Testis (tissue), 3 donors: ENCODE data around the gene ADORA1. TPM values are rescaled to one million over a fixed set of nuclear protein-coding genes. Genes with fewer than 3 reads are reported as not detected.

Experiments
- DNase-seq: peaks from one replicate; pipeline ENCODE4 v3.0.0-alpha.2; 2019
- H3K27ac ChIP-seq, 2 donors: fragments of 200-600 bp; sonication (generic); one replicate each; pipeline ENCODE4 v1.5.1; 2019
- H3K27me3 ChIP-seq: fragments of 200-600 bp; sonication (generic); one replicate; pipeline ENCODE4 v1.5.1; 2019
- H3K36me3 ChIP-seq: fragments of 200-600 bp; sonication (generic); one replicate; pipeline ENCODE4 v1.5.1; 2017; ENCODE audit warnings: low read depth; ENCODE audit errors: missing control alignments
- H3K4me1 ChIP-seq: fragments of 200-600 bp; sonication (generic); one replicate; pipeline ENCODE4 v1.5.1; 2019
- H3K4me3 ChIP-seq, 2 donors: fragments of 200-600 bp; sonication (generic); one replicate each; pipeline ENCODE4 v1.5.1; 2017 to 2019
- H3K9me3 ChIP-seq: fragments of 200-600 bp; sonication (generic); one replicate; pipeline ENCODE4 v1.5.1; 2017
- CTCF ChIP-seq, 3 experiments: fragments of 450-650 bp in 2 of 3; fragments of 200-600 bp in 1 of 3; sonication (generic) in 1 of 3; IDR thresholded peaks; one replicate each; pipeline ENCODE4 v1.5.1; 2016 to 2019; ENCODE audit warnings: antibody characterized with exemption in 3 of 3, mild to moderate bottlenecking in 2 of 3, moderate library complexity in 1 of 3
- POLR2A ChIP-seq: fragments of 450-650 bp; IDR thresholded peaks from one replicate; pipeline ENCODE4 v1.6.1; 2017; ENCODE audit warnings: antibody characterized with exemption, mild to moderate bottlenecking, moderate library complexity
- WGBS, 2 donors: methylation state at CpG; one replicate each; pipeline ENCODE4 v1.1.5; 2018; 5-methylcytosine and 5-hydroxymethylcytosine counted together
- intact Hi-C: fragments of 100-400 bp; cut with DNase I; formaldehyde crosslinking; loops from one replicate; pipeline ENCODE4 v1.15.1; 2023; ENCODE audit warnings: low total_unique reads
- polyA plus RNA-seq: library from polyadenylated mRNA; stranded (reverse); fragments of 350-450 nt; fragmentation: Illumina TruSeq; extraction: RNeasy Lipid Tissue Mini Kit (QIAGEN cat#74804); gene quantifications from one replicate; pipeline ENCODE4 v1.2.3, GENCODE V29; 2014; ENCODE audit warnings: low read depth, low replicate concordance; ENCODE audit not compliant: insufficient read depth
- total RNA-seq, 2 donors: library from RNA; depleted of rRNA; stranded (reverse); fragments of >200 nt; gene quantifications; one replicate each; pipeline ENCODE4 v1.2.3, GENCODE V29; 2016

The ADORA1 gene
- total and polyA plus RNA-seq, 3 donors from 2014 or later = 43.2 to 68.6 (median 61.9) TPM

- peaks cover 43% of the 10 kb centered on the region for H3K4me1 ChIP-seq
- TF ChIP-seq CTCF (IDR thresholded peaks at IDR 0.05) (no peak), POLR2A (no peak)
- H3K9me3 ChIP-seq = no peaks in the 10 kb centered on the region
- H3K27ac ChIP-seq = peak overlapping the region; percentile 39 to 56
- no peaks in the 10 kb centered on the region for H3K36me3 ChIP-seq
- WGBS, 2 donors = 50 to 67% methylated on average over 4 to 5 of the region's 5 CpGs
- no peaks in the 10 kb centered on the region for H3K27me3 ChIP-seq
- peak; percentile 57 for DNase-seq
- intact Hi-C loops = no loop called here
- no peak overlapping the region for H3K4me3 ChIP-seq
Observed at GRCh38 chr1:203124546-203125317, 2.8 kb upstream of the ADORA1 start.

DNA sequence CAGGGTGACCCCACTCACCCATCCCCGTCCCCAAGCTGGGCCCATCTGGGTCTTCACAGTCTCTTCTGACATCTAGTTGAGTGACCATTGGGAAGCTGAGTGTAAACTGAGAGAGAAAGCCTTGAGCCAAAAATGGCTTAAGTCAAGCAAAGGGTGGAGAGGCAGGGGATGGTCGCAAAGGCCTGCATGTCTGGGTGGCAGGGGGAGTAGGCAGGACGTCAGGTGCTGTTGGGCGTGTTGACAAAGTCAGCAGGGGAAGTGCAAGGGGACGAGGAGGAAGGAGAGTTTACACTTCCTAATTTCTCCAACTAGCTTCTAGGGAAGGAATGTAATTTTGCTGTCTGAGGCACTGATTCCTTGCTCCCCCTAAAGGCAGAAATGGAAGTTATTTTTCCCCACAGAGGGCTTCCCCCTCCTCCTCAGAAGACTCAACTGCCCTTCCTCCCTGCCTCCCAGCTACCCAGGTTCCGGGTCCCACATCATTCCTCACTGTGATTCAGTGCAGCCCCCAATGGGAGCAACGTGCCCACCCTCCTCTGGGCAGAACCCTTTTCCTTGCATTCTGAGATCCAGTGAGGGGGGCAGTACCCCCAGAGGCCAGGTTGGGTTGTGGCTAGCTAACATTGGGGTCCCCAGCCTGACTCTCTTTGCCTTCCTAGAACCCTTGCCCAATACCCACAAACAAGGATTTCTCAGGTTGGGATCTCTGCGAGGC is 1.2 kb upstream of the ADORA1 start:
- TF ChIP-seq CTCF (IDR thresholded peaks at IDR 0.05) = peak; percentile 9 to 49 (median 34)
- no peak for TF ChIP-seq POLR2A
- DNase-seq = no peak
- Histone ChIP-seq H3K9me3 (no peaks in the 10 kb centered on the region), H3K36me3 (no peaks in the 10 kb centered on the region), H3K4me3 (no peak overlapping the region), H3K4me1 (peaks cover 43% of the 10 kb centered on the region), H3K27me3 (no peaks in the 10 kb centered on the region), H3K27ac (no peak overlapping the region)
- intact Hi-C loops = no loop called here
- WGBS, 2 donors = 52 to 62% methylated on average over 7 to 8 of the region's 8 CpGs

DNA sequence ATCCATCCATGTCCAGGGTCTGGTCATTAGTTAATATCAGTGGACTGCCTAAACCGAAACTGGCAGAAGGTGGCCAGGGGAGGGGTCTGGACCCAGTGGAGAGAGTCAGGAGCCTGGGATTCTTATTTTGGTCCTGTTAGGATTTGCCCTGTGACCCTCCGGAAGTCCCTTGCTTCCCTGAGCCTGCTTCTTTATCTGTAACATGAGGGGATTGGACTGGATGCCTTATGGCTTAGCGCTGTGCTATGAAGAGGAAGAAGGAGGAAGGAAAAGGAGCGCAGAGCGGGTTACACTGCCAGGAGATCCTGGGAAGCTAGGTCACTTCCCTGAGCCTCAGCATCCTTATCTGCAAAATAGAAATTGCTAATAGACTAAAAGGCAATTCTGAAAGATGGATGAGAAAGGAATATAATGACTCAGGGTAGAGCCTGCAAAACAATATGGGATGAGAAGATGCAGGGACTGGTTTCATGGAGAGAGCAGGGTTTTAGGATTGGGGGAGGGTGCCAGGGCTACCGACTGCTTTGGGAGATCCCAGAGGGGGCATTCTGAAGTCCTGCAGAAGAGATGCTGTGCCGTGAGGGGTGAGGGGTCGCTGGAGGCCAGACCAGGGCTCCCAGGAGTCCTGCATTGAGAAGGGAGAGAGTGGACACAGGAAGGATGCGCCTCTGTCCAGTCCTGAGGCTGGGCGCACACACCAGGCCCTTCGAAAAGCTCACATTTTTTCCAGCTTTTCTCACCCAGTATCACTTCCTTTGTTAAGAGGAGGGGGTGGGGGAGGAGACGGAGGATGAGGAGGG is 460 bp upstream of the ADORA1 start:
- 15 to 22% methylated on average over 12 of the region's 12 CpGs for WGBS, 2 donors
- Histone ChIP-seq H3K4me1 (peaks cover 43% of the 10 kb centered on the region), H3K4me3 (peak overlapping the region; percentile 39 to 59), H3K9me3 (no peaks in the 10 kb centered on the region), H3K36me3 (no peaks in the 10 kb centered on the region), H3K27ac (peak overlapping the region; percentile 5 to 61), H3K27me3 (no peaks in the 10 kb centered on the region)
- intact Hi-C loops = no loop called here
- TF ChIP-seq CTCF (IDR thresholded peaks at IDR 0.05) (no peak), POLR2A (no peak)
- peak; percentile 32 for DNase-seq

DNA sequence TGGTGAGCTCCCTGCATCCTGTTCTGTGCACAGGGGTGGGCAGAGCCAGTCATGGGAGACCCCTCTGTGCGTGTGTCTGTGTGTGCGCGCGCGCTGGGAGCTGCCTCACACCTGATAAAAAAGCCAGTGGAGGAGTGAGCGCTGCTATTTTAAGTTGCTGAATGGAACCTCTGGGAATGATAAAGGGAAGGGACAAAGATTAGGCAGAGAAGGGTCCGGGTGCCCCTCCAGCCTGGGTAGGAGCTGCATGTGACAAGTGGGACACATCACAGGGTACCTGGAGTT is 847 bp downstream of the ADORA1 start:
- H3K4me1 ChIP-seq = peaks cover 46% of the 10 kb centered on the region
- TF ChIP-seq POLR2A (no peak), CTCF (IDR thresholded peaks at IDR 0.05) (peak in 1 of 3 experiments; percentile 1)
- peak overlapping the region; percentile 39 to 59 for H3K4me3 ChIP-seq
- no peaks in the 10 kb centered on the region for H3K27me3 ChIP-seq
- intact Hi-C loops = no loop called here
- H3K27ac ChIP-seq = peak overlapping the region; percentile 5 to 61
- WGBS, 2 donors = 0 to 25% methylated on average over 2 to 7 of the region's 7 CpGs
- H3K9me3 ChIP-seq = no peaks in the 10 kb centered on the region
- no peaks in the 10 kb centered on the region for H3K36me3 ChIP-seq
- no peak for DNase-seq
